Measurements from ENCODE around the gene SLC9A9.
A peak's percentile ranks its signal among the peaks of the same experiment; 100 is the strongest.
"Not testable (repeated sequence)": the region's sequence is repeated elsewhere in the genome, so short reads cannot be mapped to it uniquely, and the experiment has no call there.

The SLC9A9 gene

DNA sequence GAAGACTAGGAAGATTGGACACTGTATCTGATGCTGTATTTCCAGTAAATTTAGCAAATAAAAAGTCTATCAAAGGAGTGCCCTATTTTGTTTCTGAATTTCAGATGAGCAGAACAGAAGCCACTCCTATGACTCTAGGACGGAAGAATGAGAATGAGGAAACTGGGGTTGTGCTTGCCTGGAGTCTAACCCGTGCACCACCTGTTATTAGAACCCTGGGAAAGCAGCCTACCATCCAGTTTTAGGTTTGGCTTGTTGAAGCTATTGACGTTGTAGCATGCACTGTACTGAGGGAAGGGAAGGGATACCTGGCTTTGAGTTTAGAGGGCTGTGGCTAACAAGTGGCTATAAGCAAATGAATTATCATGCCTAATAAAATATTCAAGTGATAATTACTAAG, 318.5 kb downstream of the SLC9A9 start:
- DNase-seq (ENCODE audit: low spot score): no peak
- TF ChIP-seq, protein P1, sequence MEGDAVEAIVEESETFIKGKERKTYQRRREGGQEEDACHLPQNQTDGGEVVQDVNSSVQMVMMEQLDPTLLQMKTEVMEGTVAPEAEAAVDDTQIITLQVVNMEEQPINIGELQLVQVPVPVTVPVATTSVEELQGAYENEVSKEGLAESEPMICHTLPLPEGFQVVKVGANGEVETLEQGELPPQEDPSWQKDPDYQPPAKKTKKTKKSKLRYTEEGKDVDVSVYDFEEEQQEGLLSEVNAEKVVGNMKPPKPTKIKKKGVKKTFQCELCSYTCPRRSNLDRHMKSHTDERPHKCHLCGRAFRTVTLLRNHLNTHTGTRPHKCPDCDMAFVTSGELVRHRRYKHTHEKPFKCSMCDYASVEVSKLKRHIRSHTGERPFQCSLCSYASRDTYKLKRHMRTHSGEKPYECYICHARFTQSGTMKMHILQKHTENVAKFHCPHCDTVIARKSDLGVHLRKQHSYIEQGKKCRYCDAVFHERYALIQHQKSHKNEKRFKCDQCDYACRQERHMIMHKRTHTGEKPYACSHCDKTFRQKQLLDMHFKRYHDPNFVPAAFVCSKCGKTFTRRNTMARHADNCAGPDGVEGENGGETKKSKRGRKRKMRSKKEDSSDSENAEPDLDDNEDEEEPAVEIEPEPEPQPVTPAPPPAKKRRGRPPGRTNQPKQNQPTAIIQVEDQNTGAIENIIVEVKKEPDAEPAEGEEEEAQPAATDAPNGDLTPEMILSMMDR (IDR thresholded peaks at IDR 0.05; ENCODE audit: extremely low read depth, missing control alignments): no peak

DNA sequence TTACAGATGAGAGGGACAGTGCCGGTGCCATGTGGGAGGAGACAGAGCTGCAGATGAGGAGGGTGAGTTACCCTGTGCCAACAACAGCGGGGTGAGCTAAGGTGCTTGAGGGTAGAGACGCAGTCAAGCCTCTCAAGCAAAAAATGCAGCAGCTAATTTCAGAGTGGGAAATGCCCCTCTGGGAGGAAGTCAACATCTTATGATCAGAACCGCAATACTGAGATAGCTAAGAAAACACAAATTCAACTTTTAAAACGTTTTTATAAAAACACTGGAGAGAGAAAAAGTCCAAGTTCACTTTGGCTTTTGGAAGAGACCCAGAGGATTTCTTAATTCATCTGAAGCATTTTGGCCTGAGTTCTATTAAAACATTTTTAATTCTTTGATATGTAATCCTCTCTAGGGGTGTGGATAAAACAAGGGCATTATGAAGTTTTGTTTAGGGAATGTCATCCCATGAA, 319.2 kb downstream of the SLC9A9 start:
- TF ChIP-seq, protein P1 (IDR thresholded peaks at IDR 0.05; ENCODE audit: extremely low read depth, missing control alignments): no peak
- DNase-seq (ENCODE audit: low spot score): peak; percentile 42

DNA sequence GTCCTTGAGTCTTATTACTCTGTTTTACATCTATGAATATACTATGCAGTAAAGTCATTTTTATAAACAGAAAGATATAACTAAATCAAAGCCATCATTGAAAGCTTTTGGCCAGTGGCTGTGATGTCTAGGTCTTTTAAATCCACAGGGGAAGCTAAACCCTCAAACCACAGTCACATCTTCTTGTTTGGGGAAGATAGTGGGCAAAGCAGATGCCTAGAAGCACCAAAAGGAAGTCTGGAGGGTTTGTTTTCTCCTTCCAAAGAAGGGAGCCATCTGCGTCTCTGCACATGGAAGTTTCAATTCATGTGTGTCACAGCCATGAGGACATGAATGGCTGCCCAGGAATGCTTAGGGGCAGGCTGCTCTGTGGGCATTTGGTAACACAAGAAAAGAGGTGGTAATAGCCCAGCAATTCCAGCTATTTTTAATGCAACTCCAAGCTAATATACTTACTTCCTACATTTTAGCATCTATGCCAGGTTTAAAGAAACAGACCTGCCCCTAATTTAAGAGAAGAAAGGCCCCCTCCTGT, 322.2 kb downstream of the SLC9A9 start:
- TF ChIP-seq, protein P1 (IDR thresholded peaks at IDR 0.05; ENCODE audit: extremely low read depth, missing control alignments): no peak
- DNase-seq (ENCODE audit: low spot score): no peak

DNA sequence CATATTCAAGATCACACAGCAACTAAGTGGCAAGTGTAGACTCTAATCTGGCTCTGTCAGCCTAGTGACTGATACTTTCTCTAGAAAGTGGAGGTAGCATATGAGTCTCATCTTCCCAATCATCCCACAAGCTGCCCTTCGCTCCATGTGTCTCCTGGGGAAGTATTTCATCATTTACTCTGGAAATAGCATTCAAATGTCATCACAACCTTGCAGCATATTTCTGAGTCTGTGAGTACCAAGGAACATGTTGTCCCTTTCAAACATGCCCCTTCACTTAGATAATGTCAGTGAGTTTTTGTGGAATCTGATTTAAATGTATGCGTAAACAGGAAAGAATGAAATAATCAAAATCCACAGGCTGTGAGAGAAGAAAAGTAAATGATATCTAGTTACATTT, 322.9 kb downstream of the SLC9A9 start:
- DNase-seq (ENCODE audit: low spot score): no peak
- TF ChIP-seq, protein P1 (IDR thresholded peaks at IDR 0.05; ENCODE audit: extremely low read depth, missing control alignments): no peak

DNA sequence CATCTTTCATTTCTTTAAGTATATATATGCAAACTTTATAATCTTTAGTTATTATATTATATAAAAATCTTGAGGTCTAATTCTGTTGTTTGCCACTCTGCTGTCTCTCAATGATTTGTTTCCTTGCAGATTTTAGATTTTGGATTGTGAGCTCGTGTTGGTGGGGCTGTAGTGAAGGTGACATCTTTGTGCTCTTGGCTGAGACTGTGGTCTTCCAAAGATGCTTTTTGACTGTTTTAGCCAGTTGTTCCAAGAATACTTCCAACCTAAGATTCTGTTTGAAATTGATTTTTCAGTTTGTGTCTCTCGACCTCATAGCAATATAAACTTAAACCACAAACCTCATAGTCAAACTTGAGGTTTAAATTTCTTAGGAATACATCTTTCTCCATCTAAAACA, 326.5 kb downstream of the SLC9A9 start:
- no peak for DNase-seq (ENCODE audit: low spot score)

DNA sequence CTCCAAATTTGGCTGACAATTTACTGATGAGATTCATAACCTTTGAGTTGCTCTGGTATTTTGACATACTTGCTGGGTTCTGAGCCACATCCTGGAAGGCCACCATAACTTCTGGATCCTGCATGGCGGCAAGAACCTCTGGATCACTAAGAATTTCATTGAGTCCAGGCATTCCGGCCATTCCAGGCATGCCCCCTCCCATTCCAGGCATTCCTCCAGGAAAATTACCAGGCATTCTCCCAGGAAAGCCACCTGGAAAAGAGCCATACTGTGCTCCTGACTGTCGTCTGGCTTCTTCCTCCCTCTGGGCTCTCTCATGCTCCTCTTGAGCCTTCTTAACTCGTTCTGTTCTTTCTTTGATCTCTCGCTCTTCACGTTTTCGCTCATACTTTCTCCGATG, 331.1 kb downstream of the SLC9A9 start:
- not testable (repeated sequence) for DNase-seq (ENCODE audit: low spot score)

More for the DNA sequence above, 326.5 kb downstream of the SLC9A9 start:
- TF ChIP-seq, protein P1 (IDR thresholded peaks at IDR 0.05; ENCODE audit: extremely low read depth, missing control alignments): no peak

DNA sequence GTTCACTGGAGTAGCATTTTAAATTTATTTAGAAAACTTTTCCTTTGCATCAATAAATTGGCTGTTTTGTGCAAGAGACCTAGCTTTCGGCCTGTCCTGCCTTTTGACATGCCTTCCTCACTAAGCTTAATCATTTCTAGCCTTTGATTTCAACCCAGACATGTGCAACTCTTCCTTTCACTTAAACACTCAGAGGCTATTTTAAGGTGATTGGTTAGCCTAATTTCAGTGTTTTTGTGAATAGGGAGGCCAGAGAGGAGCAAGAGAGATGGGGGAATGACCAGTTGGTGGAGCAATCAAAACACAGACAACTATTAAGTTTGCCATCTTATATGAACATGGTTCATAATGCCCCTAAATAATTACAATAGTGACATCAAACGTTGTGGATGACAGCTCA, 333.4 kb downstream of the SLC9A9 start:
- TF ChIP-seq, protein P1 (IDR thresholded peaks at IDR 0.05; ENCODE audit: extremely low read depth, missing control alignments): no peak
- no peak for DNase-seq (ENCODE audit: low spot score)

DNA sequence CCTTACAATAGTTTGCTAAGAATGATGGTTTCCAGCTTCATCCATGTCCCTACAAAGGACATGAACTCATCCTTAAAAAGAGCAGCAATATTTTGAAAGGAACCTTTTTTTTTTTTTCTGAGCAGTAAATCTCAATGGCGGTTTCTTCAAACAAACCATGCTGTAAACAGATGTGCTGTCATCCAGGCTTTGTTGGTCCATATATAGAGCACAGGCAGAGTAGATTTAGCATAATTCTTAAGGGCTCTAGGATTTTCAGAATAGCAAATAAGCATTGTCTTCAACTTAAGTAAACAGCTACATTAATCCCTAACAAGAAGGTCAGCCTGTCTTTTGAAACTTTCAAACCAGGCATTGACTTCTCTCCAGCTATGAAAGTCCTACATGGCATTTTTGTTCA, 334.2 kb downstream of the SLC9A9 start:
- no peak for DNase-seq (ENCODE audit: low spot score)
- TF ChIP-seq, protein P1 (IDR thresholded peaks at IDR 0.05; ENCODE audit: extremely low read depth, missing control alignments): no peak

Data from GM20000 (cell line).